ENCODE measurements around the gene FRY.

- no peak for TF ChIP-seq CTCF (IDR thresholded peaks at IDR 0.05)
- no peak for TF ChIP-seq EZH2 (IDR thresholded peaks at IDR 0.05; ENCODE audit: borderline replicate concordance, insufficient read depth, low read depth, low read length, poor library complexity, severe bottlenecking)
These were observed 246.9 kb downstream of the FRY start for GRCh38 chr13:32278426-32278825.

Data from B cell (primary cell).